ENCODE results near the gene AGFG2. TPM values are rescaled to one million over a fixed set of nuclear protein-coding genes. Genes with fewer than 3 reads are reported as not detected.

AGFG2 gene
- total RNA-seq, 4 donors from 2014 or later, result 3.4 to 24.3 (median 7.1) TPM

DNA sequence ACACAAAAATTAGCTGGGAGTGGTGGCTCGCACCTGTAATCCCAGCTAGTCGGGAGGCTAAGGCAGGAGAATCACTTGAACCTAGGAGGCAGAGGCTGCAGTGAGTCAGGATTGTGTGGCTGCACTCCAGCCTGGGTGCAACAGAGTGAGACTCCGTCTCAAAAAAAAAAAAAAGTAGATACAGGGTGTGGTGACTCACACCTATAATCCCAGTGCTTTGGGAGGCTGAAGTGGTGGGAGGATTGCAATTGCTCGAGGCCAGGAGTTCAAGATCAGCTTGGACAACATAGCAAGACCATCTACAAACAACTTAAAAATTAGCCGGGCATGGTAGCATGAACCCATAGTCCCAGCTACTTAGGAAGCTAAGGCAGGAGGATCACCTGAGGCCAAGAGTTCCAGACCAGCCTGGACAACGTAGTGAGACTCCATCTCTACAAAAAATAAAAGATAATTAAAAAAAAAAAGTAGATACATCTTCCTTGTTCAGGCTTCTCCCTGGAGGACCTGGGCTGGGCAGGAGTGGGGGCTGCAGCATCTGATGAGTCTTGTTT, 75.4 kb downstream of the AGFG2 start:
- TF ChIP-seq, protein P1, sequence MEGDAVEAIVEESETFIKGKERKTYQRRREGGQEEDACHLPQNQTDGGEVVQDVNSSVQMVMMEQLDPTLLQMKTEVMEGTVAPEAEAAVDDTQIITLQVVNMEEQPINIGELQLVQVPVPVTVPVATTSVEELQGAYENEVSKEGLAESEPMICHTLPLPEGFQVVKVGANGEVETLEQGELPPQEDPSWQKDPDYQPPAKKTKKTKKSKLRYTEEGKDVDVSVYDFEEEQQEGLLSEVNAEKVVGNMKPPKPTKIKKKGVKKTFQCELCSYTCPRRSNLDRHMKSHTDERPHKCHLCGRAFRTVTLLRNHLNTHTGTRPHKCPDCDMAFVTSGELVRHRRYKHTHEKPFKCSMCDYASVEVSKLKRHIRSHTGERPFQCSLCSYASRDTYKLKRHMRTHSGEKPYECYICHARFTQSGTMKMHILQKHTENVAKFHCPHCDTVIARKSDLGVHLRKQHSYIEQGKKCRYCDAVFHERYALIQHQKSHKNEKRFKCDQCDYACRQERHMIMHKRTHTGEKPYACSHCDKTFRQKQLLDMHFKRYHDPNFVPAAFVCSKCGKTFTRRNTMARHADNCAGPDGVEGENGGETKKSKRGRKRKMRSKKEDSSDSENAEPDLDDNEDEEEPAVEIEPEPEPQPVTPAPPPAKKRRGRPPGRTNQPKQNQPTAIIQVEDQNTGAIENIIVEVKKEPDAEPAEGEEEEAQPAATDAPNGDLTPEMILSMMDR (IDR thresholded peaks at IDR 0.05; ENCODE audit: low read depth), result no peak

Small RNAs within 50 kb of the gene (small RNA-seq; reads per million reads assigned to genes)
- gene RN7SL416P (not detected), gene SAP25 (not detected)

Other genes starting within 250 kb of the AGFG2 start
- gene SPDYE3, start 231.5 kb upstream of the AGFG2 start, total RNA-seq, result not detected
- gene PILRB, start 181.1 kb upstream of the AGFG2 start, total RNA-seq, result 100 to 1,000 TPM in 1 of 4 donors, 10 to 100 TPM in 3; 21.8 to 154 (median 34.0) TPM
- gene PILRA, start 165.7 kb upstream of the AGFG2 start, total RNA-seq, result 10 to 100 TPM in 2 of 4 donors, 1 to 10 TPM in 2; 8.0 to 44.2 (median 9.9) TPM
- 10 to 100 TPM in 1 of 4 donors, 1 to 10 TPM in 3; 6.0 to 11.1 (median 8.0) TPM for gene ZCWPW1, start 110.5 kb upstream of the AGFG2 start, total RNA-seq
- 10 to 100 TPM; 21.2 to 28.6 (median 22.3) TPM for gene MEPCE, start 109.4 kb upstream of the AGFG2 start, total RNA-seq
- gene PPP1R35, start 102.7 kb upstream of the AGFG2 start, total RNA-seq, result 10 to 100 TPM; 11.1 to 26.4 (median 18.4) TPM
- under 1 TPM in 1 of 4 donors, not detected in 3; 0.68 TPM for gene SPACDR, start 74.9 kb upstream of the AGFG2 start, total RNA-seq
- 10 to 100 TPM; 17.0 to 35.6 (median 19.1) TPM for gene TSC22D4, start 60.0 kb upstream of the AGFG2 start, total RNA-seq
- gene NYAP1, start 55.3 kb upstream of the AGFG2 start, total RNA-seq, result under 1 TPM in 2 of 4 donors, not detected in 2; 0.17 to 0.22 TPM
- gene SAP25, start 34.7 kb downstream of the AGFG2 start, total RNA-seq, result under 1 TPM in 1 of 4 donors, not detected in 3; 0.66 TPM
- 10 to 100 TPM; 28.0 to 73.6 (median 51.3) TPM for gene LRCH4, start 46.9 kb downstream of the AGFG2 start, total RNA-seq
- gene FBXO24, start 47.1 kb downstream of the AGFG2 start, total RNA-seq, result under 1 TPM in 2 of 4 donors, not detected in 2; 0.34 to 0.44 TPM
- 10 to 100 TPM; 10.3 to 58.6 (median 27.8) TPM for gene PCOLCE, start 63.2 kb downstream of the AGFG2 start, total RNA-seq
- 10 to 100 TPM in 2 of 4 donors, 1 to 10 TPM in 2; 4.8 to 15.3 (median 11.7) TPM for gene MOSPD3, start 73.3 kb downstream of the AGFG2 start, total RNA-seq
- gene TFR2, start 102.3 kb downstream of the AGFG2 start, total RNA-seq, result under 1 TPM in 3 of 4 donors, not detected in 1; 0.49 to 0.94 (median 0.88) TPM
- not detected for gene ACTL6B, start 117.2 kb downstream of the AGFG2 start, total RNA-seq
- gene GNB2, start 134.5 kb downstream of the AGFG2 start, total RNA-seq, result 100 to 1,000 TPM; 148 to 232 (median 186) TPM
- 10 to 100 TPM in 3 of 4 donors, 1 to 10 TPM in 1; 9.0 to 44.3 (median 20.0) TPM for gene GIGYF1, start 155.0 kb downstream of the AGFG2 start, total RNA-seq
- 10 to 100 TPM; 14.1 to 32.8 (median 19.4) TPM for gene POP7, start 166.9 kb downstream of the AGFG2 start, total RNA-seq
- gene EPO, start 181.3 kb downstream of the AGFG2 start, total RNA-seq, result not detected
- not detected for gene ZAN, start 194.4 kb downstream of the AGFG2 start, total RNA-seq